Measurements from ENCODE around the gene ZBTB8A. TPM values are rescaled to one million over a fixed set of nuclear protein-coding genes. Genes with fewer than 3 reads are reported as not detected.
A peak's percentile ranks its signal among the peaks of the same experiment; 100 is the strongest.

Gene ZBTB8A
- total RNA-seq, 2 experiments from 2014 or later: 0.29 to 0.54 TPM

- no TSS peak for BruUV-seq (replicated peaks)
- peaks cover 61% of the 10 kb centered on the region for H3K4me1 ChIP-seq (ENCODE audit: insufficient read depth, low read length, poor library complexity, severe bottlenecking)
- intact Hi-C loops (cut with micrococcal nuclease; ENCODE audit: unreplicated experiment): loop anchor here (1.0 kb wide), 2 partner anchors 130 to 167 kb away; no protein-coding TSS in a partner anchor
Measured at GRCh38 chr1:32650752-32651460, 111.7 kb downstream of the ZBTB8A start, which contains the start of gene RBBP4. RBBP4 (plus strand) TSS chr1:32651208; CDS start chr1:32651307, 99 bp downstream.

GRCh38 chr1:32651461-32652073 lies 112.3 kb downstream of the ZBTB8A start:
- H4K20me1 ChIP-seq (ENCODE audit: insufficient read depth, low read length): peaks cover 12% of the 10 kb centered on the region; the same call in 1 of the 2 replicates
- peak; percentile 69 for DNase-seq (ENCODE audit: low spot score)
- H3K36me3 ChIP-seq (ENCODE audit: insufficient read depth, low read length): peaks cover 58% of the 10 kb centered on the region
- H3K4me3 ChIP-seq (ENCODE audit: low read depth, low read length, poor library complexity, severe bottlenecking): peak overlapping the region; percentile 82
- 0 out of 2 replicates have a peak overlapping the region, but pooled peaks have one; percentile 12 for H2AFZ ChIP-seq (ENCODE audit: low read length)
- H3K4me2 ChIP-seq (ENCODE audit: low read length): peak overlapping the region; percentile 81
- peak overlapping the region; percentile 96 for H3K27ac ChIP-seq (ENCODE audit: low read depth, low read length, poor library complexity, severe bottlenecking)
- TF ChIP-seq EZH2phosphoT487 (IDR thresholded peaks at IDR 0.05; ENCODE audit: borderline replicate concordance, low read depth, low read length): no peak
- no peak for TF ChIP-seq CTCF (conservative IDR thresholded peaks at IDR 0.05; ENCODE audit: low read length)
- H3K9me3 ChIP-seq (ENCODE audit: low read length): no peaks in the 10 kb centered on the region
- ChIA-PET POLR2A (interaction anchor here (0.5 to 1.4 kb wide), 10 partner anchors 12 to 1856 kb away, joined by 3 to 8 read pairs (median 4); no protein-coding TSS in a partner anchor), CTCF (ENCODE audit: unreplicated experiment) (interaction anchor here (0.6 kb wide), 1 partner anchor 34 kb away, joined by 3 read pairs; no protein-coding TSS in a partner anchor)
- intact Hi-C loops (cut with micrococcal nuclease; ENCODE audit: unreplicated experiment): no loop called here
- no peaks in the 10 kb centered on the region for H3K9me2 ChIP-seq (ENCODE audit: insufficient read depth, low read length)
- peaks cover 85% of the 10 kb centered on the region for H3K79me2 ChIP-seq (ENCODE audit: insufficient read depth, low read depth, low read length)
- BruUV-seq (replicated peaks): no TSS peak
- H3K4me1 ChIP-seq (ENCODE audit: insufficient read depth, low read length, poor library complexity, severe bottlenecking): peaks cover 56% of the 10 kb centered on the region

More at GRCh38 chr1:32650752-32651460, 111.7 kb downstream of the ZBTB8A start, which contains the start of gene RBBP4:
- H3K36me3 ChIP-seq (ENCODE audit: insufficient read depth, low read length): peaks cover 54% of the 10 kb centered on the region
- H2AFZ ChIP-seq (ENCODE audit: low read length): peak within 1 kb of the TSS; percentile 57; the same call in 1 of the 2 replicates
- TF ChIP-seq CTCF (conservative IDR thresholded peaks at IDR 0.05; ENCODE audit: low read length) (no peak), EZH2phosphoT487 (IDR thresholded peaks at IDR 0.05; ENCODE audit: borderline replicate concordance, low read depth, low read length) (no peak)
- peak within 1 kb of the TSS; percentile 96 for H3K27ac ChIP-seq (ENCODE audit: low read depth, low read length, poor library complexity, severe bottlenecking)
- CTCF ChIA-PET (ENCODE audit: unreplicated experiment): interaction anchor here (0.6 kb wide), 1 partner anchor 35 kb away, joined by 3 read pairs; no protein-coding TSS in a partner anchor
- H3K4me3 ChIP-seq (ENCODE audit: low read depth, low read length, poor library complexity, severe bottlenecking): peak within 1 kb of the TSS; percentile 82
- no peaks in the 10 kb centered on the region for H3K9me2 ChIP-seq (ENCODE audit: insufficient read depth, low read length)
- H3K9me3 ChIP-seq (ENCODE audit: low read length): no peaks in the 10 kb centered on the region
- peak; percentile 98 for DNase-seq (ENCODE audit: low spot score)
- H3K4me2 ChIP-seq (ENCODE audit: low read length): peak within 1 kb of the TSS; percentile 91
- POLR2A ChIA-PET: interaction anchor here (0.5 to 1.4 kb wide), 11 partner anchors 11 to 606 kb away, joined by 3 to 8 read pairs (median 4); no protein-coding TSS in a partner anchor
- H4K20me1 ChIP-seq (ENCODE audit: insufficient read depth, low read length): peaks cover 12% of the 10 kb centered on the region; the same call in 1 of the 2 replicates
- H3K79me2 ChIP-seq (ENCODE audit: insufficient read depth, low read depth, low read length): peaks cover 85% of the 10 kb centered on the region
